ENCODE results near the gene EHMT1.

The EHMT1 gene

GRCh38 chr9:137618105-137619067 is at the start of gene EHMT1:
Gene EHMT1 (plus strand): TSS chr9:137619005. CDS start chr9:137619029, 24 bp downstream.
- DNase-seq: peak; percentile 84

GRCh38 chr9:137569609-137570203 is 49.1 kb upstream of the EHMT1 start:
- no peak for DNase-seq

GRCh38 chr9:137570566-137570965 is 48.2 kb upstream of the EHMT1 start:
- DNase-seq: no peak

GRCh38 chr9:137574192-137574591 is 44.6 kb upstream of the EHMT1 start:
- DNase-seq: no peak

GRCh38 chr9:137575364-137575715 is 43.5 kb upstream of the EHMT1 start:
- DNase-seq: no peak

- no peak for DNase-seq
Measured at GRCh38 chr9:137575716-137576411, 42.9 kb upstream of the EHMT1 start.

DNA sequence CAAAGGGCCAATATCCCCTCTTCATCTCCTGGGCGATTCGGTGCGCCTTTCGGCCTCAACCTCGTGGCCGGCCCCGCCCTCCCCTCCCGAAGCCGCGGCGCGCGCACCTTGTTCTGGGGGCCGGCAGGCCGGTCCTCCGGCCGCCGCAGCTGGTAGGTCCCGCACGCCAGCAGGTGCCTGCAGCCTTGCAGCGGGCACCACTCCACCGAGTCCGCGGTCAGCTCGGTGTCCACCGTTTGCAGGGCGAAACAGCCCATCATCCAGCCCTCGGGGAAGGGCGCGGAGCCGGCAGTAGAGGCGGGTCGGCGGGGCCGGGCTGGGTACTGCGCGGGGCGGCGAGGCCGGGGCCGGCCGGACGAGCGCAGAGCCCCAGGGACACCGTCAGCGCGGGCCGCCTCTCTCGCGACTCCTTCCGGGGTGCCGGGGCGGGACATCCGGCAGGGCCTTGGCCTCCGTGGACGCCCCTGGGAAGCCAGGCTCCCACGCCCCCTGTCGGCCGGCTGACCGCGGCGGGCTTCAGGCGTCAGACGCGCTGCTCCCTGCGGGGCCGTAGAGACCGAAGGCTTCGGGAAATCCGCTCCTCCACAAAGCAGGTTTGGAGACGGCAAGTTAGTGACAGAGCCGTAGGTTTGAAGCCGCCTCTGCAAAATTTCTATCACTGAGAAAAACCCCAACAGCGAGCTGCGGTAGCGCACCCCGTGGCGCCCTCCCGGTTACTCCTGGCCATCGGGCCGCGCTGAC is 40.1 kb upstream of the EHMT1 start, which contains the start of gene DPH7:
Gene DPH7, minus strand, starts transcription at position 408 of the 741 bp plus-strand sequence. Its CDS starts 148 bp downstream, at position 260.
- peak; percentile 86 for DNase-seq

GRCh38 chr9:137579259-137579604 is 39.6 kb upstream of the EHMT1 start:
- no peak for DNase-seq

GRCh38 chr9:137580209-137580953 is 38.4 kb upstream of the EHMT1 start:
- peak; percentile 10 for DNase-seq

DNA sequence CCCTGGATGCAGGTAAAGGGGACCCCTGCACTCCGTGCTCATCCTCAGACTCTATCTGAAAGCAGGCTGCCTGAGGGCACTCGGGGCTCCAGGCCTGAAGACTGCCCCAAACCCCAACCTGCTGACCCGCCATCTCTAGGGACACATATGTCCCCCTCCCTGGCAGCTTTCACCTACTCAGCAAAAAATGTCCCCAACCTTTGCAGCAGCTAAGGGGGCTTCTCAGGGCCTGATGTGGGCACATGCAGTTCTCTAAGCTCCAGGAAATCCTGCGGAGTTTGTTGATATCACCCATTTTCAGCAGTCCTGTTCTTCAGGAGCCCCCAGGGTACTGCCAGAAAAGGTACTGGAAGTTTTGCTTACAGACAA is 37.9 kb upstream of the EHMT1 start:
- no peak for DNase-seq

- no peak for DNase-seq
Measured at GRCh38 chr9:137581361-137582285, 37.2 kb upstream of the EHMT1 start.

DNA sequence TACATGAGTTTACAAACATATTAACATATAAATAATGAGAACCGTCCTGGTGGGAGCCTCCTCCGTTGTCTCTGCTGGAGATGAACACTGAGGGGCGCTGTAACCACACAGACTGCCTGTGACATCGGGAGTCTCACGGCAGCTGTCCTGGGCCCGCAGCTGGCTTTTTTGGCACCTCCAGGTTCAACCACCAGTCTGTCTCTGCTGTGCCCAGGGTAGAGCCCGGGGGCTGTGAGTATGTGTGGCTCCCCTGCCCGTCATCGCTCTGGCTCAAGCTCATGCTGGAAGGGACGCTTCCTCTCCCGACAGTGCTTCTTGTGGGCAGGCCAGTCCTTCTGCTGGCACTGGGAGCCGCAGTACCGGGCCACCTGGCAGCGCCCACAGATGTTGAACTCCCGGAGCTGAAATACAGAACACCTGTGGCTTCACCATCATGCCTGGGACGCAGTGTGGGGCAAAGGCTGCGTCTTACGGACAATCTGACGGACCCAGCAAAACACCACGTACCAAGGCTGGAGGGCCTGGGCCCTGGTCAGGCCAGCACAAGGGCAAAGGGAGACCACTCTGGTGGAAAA is 36.4 kb upstream of the EHMT1 start:
- DNase-seq: no peak

DNA sequence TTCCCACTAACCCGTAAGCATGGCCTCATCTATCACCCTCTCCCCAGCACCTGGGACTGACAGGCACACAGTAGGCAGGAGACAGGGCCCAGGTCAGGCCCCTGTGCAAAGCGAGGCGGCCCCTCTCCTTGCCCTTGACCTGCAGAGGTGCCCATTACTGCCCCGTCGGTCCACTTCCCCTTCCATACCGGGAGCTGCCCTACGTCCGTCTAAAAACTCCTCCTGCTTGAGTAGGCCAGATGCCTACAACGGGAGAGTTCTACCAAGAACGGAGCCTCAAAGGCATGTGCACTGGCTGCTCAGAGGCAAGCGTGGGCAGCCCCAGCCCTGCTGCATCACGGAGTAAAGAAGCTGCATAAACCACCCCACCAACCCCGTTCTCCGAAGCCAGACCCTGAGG is 35.5 kb upstream of the EHMT1 start:
- no peak for DNase-seq

GRCh38 chr9:137583957-137584356 is 34.8 kb upstream of the EHMT1 start:
- DNase-seq: no peak

GRCh38 chr9:137586854-137587253 is 32.0 kb upstream of the EHMT1 start:
- DNase-seq: no peak

- no peak for DNase-seq
Measured at GRCh38 chr9:137588311-137588710, 30.5 kb upstream of the EHMT1 start.

DNA sequence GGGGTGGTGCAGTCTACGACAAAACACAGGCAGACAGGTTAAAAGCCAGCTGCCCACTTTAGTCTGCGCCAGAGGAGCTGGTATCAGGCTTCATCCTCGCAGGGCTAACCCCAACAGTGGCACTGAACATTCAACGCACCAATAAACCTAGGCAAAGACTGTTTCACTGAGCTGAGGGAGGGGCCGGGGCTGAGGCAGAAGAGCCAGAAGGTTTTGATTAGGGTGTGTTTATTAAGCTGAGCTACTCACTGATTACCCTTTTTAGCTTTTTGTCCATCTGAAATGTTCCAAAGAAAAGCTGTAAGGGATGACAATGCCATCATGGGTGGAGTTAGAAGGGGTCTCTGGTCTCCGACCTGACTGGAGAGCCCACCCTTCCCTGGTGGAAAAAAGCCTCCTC is 29.9 kb upstream of the EHMT1 start:
- DNase-seq: no peak

- DNase-seq: peak; percentile 20
Measured at GRCh38 chr9:137589441-137590122, 29.2 kb upstream of the EHMT1 start.

DNA sequence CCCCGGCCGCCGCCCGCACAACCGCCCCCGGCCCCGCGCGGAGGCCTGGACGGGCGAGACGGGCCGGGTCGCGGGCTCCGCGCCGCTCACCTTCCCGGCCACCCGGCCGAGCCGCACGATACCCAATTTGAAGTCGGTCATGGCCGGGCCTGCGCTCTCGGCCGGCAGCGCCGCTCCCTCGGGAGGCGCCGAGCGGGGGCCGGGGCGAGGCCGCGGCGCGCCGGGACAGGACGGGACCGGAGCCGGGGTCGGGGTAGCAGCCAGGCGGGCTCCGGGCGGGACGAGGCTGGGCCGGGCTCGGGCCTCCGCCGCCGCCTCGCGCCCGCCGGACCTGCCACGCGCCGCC is 28.7 kb upstream of the EHMT1 start:
- DNase-seq: no peak
